Activated naive CD4-positive, alpha-beta T cell treated with Interleukin-2 at 50 U/mL for 16 hours (primary cell): ENCODE data around the gene CC2D2B.
"Not testable (repeated sequence)": the region's sequence is repeated elsewhere in the genome, so short reads cannot be mapped to it uniquely, and the experiment has no call there.

Experiments
- DNase-seq: peaks from one replicate; pipeline ENCODE4 v3.0.0-alpha.2; 2020

CC2D2B gene, protein sequence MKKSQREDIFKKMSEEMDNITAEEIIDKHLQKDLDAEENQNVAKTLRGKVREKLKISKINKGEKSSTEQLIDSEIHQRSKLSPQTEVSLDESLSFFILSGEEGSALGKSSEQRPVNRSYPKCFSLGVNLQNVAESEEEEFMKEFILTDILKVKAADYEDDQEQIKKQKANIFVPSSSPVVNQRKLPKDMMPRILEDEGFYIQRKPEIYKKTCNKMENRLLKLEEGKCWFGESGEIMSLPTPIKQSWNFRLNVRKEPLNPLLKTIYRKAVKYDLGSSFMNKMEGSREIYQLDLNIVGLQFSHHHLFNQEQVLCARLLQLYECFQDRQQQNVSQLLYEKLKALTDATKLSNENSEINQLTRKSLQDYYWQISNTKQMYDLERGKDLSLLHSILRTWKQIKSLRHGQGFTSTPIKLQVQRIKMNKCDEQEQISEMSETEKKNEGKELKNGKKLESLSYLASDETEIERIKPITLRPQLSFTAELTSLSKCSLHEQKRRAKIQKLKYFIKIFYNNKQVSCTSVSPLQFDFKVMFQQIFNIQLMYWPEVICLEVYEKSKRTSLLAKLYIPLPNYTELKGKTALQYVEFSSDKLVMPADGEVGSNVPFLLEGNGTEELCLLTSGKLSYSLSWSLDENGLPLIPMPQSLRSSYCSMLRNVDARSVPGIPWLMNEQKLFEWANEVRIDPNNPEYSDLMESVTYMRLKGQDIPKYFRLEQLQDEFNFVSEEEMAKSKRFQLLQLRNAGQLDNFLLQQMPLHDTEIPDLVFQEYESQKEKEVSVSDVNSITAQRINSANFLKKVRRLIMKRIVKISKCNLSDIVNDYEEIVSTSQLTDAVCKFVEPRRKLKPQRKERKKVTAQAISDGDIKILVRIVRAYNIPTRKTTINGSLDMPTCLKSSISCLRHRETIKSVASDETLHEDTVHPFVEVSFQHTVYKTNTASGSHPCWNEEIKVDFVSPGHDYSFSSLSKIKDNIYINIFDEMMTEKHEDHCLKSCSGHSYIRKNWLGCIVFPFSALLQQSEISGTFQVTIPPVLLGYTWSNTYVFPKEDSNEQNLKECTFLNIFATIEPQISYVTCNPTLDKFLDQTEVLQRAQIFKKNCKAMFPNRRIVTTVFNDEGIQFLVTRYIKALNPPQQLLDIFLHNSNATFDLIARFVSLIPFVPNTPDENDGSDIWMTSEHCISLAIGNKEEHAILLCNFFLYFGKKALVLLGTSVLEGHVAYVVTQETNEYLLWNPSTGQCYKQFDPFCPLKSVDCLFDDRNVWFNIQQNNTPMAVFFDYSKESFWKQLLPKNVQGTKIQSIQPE (N-terminal part only)

DNA sequence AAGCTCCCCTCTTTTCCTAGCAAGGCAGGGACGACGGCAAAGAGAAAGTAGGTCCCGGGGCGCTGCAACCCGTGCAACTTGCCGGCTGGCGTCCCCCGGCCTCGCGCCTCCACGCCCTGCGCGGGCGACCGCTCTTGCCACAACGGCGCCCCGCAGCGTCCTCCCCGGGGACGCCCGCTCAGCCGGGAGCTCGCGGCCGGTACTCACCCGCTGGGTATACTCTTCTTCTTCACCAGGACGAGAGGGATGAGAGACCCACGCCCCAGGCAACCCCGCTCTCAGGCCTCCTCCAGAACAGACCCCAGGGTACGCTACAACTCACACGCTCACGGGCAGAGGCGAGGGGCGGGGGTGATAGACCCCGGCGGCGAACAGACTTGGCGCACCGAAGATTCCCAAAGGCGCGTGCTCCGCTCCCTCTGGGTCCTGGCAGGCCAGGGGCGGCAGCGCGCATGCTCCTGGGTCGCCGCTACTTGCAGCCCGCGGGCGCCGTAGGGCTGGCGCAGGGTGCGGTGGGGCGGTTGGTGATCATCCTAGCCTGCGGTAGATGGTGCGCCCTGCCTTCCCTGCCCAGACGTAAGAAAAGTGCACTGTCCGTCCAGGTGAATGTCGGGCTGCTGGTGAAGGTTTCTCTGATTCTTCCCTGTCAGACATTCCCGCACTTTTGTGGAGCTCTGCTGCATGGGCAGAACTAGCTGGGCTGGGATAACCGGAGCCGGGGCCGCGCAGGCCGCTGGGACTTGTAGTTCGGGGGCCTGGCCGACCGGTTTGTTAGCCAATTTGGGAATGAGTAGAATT, at the start of gene CC2D2B:
TSS of gene CC2D2B (plus strand) at position 520 of the 798 bp plus-strand sequence. CDS start 3,349 bp downstream, outside the sequence.
- peak; percentile 69 for DNase-seq

DNA sequence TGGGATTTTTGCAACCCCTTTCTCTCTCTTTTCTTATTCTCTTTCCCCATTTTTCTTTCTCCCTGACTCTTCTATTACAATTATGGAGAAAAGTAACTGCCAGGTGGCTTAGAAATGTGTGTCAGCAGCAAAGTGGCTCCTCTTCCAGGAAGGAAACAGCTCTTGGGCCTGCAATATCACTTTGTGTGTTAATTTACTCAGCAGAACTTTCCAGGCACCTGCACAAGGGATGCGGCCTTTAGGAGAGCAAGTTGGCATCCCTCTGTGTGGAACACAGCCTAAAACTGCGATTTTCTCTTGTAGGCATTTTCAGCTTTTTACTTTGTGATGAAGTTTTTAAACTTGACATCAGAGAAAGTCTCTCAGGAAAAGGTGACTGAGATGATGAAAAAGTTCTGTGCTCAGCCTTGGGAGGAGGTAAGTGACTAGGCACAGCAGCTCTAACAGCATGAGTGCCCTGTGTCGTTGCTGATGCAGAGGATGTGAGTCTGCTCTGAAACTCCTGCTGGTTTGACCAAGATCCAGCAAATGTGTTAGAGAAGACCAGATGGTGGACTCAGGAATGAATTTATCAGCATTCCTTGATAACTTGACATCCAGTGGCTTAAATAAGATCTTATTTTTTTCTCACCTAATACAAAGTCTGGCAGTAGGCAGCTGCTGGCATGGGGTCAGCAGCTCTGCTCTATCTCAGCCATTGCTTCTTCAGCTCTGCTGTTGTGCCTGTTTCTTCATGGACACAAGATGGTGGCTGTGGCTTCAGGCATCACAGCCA, 47.4 kb upstream of the CC2D2B start:
- no peak for DNase-seq

DNA sequence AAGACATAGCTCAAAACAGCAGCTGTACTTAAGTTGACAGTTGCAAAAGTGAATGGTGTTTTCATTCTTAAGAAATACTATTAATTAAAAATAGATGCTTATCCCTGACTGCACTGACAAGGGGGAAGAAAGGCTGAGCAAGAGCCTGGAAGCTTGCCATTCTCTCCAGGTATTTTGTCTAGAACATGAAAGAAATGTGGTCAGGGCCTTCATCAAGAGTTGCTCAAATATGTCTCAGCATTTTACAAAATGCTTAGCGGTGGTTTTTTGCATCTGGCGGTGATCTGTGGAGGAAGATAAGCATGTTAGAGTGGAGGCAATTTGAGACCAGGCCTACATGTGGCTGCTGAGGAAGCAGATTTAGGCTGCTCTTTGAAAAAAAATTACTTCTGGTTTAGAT, 46.4 kb upstream of the CC2D2B start:
- no peak for DNase-seq

DNA sequence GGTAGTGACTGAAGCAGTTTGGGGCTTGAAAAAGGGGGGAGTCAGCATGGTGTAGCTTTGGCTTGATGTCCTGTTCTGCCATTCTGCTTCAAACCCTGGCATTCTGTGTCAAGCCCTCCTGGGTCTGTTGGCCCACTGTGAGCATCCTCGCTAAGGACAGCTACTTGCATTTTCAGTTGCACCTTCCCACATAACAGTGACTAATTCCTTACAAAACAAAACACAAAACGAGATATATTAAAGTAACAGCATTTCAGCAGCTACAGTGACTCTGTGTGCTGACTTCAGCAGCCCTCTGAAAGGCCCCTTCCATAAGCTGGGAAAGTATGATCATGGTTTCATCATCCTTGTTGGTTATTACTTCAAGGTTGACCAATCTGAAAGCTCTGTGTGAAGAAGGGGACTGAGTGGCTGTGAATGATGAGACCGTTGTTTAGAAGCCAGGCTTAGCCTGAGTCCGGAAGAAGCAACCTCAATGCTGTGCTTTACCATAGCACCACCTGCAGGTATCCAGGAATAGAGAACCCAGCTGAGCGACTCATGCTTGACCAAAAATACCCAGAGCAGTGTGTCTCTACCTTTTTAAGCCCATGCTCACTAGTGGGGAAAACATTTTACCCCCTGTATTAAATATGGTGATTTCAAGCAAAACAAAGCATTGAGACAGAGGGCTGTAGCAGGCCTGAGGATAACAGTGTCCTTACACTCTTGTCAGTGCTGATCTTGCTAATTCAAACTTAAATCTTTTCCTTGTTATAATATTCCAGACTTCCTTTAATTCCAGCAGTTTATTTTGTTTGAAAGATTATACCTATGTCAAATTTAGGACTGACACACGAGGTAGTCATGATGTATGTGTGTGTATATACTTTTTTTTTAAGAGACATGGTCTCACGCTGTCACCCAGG, 42.6 kb upstream of the CC2D2B start:
- DNase-seq, result peak; percentile 20

DNA sequence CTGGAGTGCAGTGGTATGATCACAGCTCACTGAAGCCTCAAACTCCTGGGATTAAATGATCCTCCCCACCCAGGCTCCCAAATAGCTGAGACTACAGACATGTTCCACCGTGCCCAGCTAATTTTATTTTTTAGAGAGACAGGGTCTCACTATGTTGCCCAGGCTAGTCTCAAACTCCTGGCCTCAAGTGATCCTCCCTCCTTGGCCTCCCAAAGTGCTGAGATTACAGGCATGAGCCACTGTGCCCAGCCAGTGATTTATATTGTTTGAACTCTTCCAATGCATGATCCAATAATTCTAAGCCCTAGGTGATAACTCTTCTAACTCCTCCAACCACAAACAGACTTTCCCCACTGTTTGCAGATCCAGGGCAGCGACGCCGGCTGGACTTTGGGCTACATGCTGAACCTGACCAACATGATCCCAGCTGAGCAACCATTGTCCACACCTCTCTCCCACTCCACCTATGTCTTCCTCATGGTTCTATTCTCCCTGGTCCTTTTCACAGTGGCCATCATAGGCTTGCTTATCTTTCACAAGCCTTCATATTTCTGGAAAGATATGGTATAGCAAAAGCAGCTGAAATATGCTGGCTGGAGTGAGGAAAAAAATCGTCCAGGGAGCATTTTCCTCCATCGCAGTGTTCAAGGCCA, 41.8 kb upstream of the CC2D2B start:
- DNase-seq, result no peak

DNA sequence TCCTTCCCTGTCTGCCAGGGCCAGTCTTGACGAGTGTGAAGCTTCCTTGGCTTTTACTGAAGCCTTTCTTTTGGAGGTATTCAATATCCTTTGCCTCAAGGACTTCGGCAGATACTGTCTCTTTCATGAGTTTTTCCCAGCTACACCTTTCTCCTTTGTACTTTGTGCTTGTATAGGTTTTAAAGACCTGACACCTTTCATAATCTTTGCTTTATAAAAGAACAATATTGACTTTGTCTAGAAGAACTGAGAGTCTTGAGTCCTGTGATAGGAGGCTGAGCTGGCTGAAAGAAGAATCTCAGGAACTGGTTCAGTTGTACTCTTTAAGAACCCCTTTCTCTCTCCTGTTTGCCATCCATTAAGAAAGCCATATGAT, 41.3 kb upstream of the CC2D2B start:
- no peak for DNase-seq

DNA sequence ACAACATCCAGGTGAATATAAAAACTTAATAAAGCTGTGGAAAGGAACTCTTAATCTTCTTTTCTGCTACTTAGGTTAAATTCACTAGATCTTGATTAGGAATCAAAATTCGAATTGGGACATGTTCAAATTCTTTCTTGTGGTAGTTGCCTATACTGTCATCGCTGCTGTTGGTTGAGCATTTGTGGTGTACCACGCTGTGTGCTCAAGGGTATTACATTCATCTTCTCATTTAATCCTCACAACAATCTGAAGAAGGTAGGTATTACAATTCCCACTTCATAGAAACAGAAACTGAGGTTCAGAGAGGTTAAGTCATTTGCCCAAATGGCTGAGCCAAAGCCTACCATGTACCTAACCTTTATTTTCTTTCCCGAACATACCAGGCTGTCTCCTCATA, 39.9 kb upstream of the CC2D2B start:
- DNase-seq, result no peak

DNA sequence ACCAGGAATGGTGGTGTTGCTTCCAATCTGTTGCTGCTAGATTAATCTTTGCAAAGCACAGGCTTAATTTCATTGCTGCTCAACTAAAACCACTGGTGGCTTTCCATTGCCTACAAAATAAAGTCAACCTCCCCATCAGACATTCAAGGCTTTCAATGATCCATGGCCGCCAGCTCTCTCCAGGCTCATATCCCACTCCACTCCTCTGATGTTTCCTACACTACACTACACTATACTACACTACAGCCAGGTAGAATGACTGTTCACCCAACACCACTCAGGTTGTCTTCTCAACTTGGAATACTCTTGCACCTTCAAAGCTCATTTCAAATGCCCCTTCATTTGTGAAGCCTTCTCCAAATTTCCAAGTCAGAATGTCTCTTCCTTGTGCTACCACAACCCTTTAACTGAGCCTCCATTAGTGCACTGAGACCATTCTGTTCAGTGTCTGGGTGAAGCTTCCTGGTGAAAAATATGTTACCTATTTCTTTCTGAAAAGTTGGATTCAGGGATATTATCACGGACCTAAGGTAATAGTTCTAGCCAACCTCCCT, 35.5 kb upstream of the CC2D2B start:
- no peak for DNase-seq

DNA sequence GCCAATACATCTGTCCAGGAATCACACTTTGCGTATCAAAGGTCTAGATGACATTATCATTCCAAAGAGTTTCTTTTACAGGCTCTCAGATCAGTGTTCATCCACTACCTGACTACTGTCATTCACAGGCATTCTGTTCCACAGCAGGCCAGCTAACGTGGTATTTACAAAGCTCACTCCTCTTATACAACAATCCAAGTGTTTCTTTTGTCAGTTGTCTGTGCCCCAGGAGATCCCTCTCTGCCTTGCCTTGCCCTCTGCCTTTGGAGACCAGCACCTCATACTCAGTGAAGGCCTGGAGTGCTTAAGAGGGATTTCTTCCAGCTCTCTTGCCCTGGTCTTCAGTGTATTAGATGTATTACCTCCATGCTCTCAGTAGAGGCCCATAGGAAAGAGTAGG, 34.6 kb upstream of the CC2D2B start:
- no peak for DNase-seq

DNA sequence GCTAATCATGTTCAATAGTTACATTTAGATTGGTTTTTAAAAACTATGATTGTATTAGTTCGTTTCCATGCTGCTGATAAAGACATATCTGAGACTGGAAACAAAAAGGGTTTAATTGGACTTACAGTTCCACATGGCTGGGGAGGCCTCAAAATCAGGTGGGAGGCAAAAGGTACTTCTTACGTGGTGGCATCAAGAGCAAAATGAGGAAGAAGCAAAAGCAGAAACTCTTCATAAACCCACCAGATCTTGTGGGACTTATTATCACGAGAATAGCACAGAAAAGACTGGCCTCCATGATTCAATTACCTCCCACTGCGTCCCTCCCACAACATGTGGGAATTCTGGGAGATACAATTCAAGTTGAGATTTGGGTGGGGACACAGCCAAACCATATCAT, 34.1 kb upstream of the CC2D2B start:
- DNase-seq, result no peak

DNA sequence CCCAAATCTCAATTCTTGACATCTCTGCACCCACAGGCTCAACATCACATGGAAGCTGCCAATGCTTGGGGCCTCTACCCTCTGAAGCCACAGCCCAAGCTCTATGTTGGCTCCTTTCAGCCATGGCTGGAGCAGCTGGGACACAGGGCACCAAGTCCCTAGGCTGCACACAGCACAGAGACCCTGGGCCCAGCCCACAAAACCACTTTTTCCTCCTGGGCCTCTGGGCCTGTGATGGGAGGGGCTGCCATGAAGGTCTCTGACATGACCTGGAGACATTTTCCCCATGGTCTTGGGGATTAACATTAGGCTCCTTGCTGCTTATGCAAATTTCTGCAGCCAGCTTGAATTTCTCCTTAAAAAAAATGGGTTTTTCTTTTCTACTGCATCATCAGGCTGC, 33.0 kb upstream of the CC2D2B start:
- not testable (repeated sequence) for DNase-seq

DNA sequence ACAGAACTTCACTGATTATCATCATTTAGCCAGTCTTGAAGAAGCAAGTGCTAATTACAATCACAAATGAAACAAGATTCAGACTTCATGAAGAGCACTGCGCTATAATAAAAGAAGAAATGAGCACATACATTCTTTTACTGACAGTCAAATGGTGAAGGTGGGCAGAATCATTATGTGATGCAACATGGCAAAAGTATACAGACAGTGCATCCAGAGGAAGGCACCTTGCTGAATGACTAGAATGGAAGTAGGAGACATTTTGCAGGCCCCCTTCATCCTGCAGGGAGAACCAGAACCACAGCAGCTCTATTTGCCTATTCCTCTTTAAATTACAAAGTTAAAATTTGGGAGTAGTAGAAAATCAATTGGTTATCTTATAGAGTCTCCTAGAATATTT, 31.0 kb upstream of the CC2D2B start:
- no peak for DNase-seq

DNA sequence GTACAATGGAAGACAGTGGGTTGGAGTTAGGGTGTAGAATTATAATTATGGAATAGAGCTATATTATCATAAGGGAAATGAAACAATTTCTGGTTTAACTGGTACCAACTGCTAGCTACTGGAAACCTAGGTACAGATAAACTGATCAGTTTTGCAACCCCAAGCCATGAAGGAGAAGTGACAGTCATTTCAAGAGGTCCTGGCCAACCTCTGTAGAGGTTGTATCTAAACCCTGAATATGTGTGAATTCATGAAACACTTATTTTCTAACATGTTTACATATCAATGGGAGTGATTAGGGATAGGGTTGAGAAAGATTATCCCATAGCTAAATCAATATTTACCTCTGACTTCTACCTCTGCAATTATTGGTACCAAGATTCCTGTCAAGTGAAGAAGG, 29.9 kb upstream of the CC2D2B start:
- no peak for DNase-seq

DNA sequence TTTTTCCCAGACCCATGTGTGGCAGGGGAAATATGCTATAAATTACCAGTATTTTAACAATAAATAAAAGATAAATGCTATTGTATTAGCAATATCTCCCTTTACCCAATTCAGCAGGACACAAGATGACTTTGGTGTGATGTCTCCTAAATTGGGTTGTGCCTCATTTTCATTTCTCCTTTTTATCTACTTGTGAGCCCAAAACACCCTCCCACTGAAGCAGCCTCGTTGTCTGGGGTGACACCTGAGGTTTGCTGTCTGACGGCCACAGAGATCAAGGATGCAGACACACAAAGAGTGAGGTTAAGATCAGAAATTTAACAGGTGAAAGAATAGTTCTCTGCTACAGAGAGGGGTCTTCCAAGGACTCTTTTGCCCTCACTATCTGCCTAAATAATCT, 27.1 kb upstream of the CC2D2B start:
- no peak for DNase-seq

DNA sequence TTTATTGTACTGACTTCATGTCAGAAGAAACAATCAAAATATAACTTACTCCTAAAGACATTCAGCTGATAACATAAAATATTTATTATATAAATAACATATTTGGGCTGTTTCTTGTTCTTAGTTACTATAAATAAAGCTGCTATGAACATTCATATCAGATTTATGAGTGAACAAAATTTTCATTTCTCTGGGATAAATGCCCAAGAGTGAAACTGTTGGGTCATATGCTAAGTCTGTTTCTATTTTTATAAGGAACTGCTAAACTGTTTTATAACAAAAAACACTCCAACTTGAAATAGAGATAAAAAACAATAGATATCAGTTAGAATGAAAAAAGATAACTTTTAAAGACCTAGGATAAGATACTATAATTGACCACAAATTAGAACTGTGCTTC, 26.5 kb upstream of the CC2D2B start:
- DNase-seq, result no peak

DNA sequence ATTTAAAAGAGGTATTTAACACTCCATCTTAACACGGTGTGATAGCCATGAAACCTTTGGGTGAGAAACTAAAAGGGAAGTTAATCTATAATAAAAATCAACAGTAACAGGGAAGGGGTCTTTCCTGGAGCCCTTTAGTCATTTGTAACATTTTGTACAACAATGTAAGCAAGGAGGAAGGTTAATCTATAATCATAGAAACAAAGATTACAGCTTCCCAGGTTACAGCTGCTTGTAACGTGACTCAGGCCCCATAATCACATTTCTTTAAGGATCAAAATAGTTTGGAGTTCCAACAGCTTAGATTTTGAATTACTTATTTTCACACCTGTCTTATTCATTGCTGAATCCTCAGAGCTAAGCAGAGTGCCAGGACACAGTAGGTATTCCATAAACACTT, 17.9 kb upstream of the CC2D2B start:
- DNase-seq, result no peak

DNA sequence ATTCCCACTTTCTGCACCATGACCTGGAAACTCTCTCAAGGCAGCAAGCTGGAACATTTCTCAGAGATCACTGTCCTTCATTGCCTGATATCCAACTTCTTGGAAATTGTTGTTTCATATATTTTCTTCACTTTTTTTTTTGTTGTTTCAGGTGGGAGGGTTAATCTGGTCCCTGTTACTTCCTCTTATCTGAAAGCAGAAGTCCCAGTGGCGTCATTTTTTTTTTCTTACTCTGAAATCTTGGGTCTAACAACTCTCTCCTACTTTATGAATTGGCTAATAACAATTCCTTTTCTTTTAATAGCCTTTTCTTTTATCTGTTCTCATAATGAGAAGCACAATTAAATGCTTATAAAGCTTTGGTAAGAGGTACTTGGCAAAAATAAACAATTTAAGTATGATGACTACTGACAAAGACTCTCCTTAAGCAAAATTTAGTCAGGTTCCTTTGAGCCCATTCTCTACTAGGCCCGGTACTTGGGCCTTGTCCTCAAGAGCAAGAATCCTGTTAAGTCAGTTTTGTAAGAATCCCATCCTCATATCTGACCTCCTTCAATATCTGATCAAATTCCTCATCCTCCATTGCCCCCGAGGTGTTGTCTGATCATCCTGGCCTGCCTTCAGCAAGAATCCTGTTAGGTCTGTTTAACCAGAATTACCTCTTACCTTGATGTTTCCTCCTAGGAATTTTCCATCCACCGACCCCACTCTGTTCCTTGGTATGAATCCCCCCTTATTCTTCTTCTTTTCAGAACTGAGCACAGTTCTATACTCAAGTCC, 11.5 kb upstream of the CC2D2B start:
- no peak for DNase-seq

DNA sequence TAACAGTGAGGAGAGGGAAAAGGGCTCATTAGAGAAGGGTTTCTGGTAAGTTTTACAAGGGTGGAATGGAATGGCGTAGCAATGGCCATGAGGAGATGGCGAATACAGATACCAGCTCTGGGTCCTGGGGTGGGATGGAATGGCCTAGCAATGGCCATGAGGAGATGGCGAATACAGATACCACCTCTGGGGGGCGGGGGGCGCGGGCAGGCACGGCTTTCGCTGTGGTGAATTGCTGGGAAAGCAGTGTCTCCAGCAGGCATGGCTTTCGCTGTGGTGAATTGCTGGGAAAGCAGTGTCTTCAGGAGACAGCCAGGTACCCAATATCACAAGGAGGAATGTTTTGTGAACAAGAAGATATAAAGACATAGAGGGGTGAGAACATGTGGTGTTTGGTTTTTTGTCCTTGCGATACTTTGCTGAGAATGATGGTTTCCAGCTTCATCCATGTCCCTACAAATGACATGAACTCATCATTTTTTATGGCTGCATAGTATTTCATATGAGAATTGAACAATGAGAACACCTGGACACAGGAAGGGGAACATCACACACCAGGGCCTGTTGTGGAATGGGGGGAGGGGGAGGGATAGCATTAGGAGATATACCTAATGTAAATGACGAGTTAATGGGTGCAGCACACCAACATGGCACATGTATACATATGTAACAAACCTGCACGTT, 1.7 kb upstream of the CC2D2B start:
- not testable (repeated sequence) for DNase-seq
